ENCODE results near the gene HCRT.
"Not testable (repeated sequence)": the region's sequence is repeated elsewhere in the genome, so short reads cannot be mapped to it uniquely, and the experiment has no call there.

- TF ChIP-seq, protein P1, sequence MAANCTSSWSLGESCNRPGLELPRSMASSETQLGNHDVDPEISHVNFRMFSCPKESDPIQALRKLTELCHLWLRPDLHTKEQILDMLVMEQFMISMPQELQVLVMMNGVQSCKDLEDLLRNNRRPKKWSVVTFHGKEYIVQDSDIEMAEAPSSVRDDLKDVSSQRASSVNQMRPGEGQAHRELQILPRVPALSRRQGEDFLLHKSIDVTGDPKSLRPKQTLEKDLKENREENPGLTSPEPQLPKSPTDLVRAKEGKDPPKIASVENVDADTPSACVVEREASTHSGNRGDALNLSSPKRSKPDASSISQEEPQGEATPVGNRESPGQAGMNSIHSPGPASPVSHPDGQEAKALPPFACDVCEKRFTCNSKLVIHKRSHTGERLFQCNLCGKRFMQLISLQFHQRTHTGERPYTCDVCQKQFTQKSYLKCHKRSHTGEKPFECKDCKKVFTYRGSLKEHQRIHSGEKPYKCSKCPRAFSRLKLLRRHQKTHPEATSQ (tag by site-specific recombination; IDR thresholded peaks at IDR 0.05): not testable (repeated sequence)
- not testable (repeated sequence) for TF ChIP-seq CTCF (tag by site-specific recombination; IDR thresholded peaks at IDR 0.05); ZBTB10 (tag by site-specific recombination; IDR thresholded peaks at IDR 0.05); SP2 (tag by site-specific recombination; IDR thresholded peaks at IDR 0.05); HOXC10 (CRISPR knock-in tag; IDR thresholded peaks at IDR 0.05)
- TF ChIP-seq, protein P2, sequence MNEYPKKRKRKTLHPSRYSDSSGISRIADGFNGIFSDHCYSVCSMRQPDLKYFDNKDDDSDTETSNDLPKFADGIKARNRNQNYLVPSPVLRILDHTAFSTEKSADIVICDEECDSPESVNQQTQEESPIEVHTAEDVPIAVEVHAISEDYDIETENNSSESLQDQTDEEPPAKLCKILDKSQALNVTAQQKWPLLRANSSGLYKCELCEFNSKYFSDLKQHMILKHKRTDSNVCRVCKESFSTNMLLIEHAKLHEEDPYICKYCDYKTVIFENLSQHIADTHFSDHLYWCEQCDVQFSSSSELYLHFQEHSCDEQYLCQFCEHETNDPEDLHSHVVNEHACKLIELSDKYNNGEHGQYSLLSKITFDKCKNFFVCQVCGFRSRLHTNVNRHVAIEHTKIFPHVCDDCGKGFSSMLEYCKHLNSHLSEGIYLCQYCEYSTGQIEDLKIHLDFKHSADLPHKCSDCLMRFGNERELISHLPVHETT (tag by site-specific recombination; IDR thresholded peaks at IDR 0.05): not testable (repeated sequence)
Measured at GRCh38 chr17:42140690-42141089, 44.6 kb downstream of the HCRT start.

All from HEK293 (cell line).